NCI-H446 treated with DMSO at 0.1 percent for 48 hours (cell line): ENCODE measurements around the gene SLC9A2.

Experiments used
- DNase-seq: peaks from one replicate; lab custom pipeline; 2025; lab: John Stamatoyannopoulos, UW

Gene SLC9A2, protein sequence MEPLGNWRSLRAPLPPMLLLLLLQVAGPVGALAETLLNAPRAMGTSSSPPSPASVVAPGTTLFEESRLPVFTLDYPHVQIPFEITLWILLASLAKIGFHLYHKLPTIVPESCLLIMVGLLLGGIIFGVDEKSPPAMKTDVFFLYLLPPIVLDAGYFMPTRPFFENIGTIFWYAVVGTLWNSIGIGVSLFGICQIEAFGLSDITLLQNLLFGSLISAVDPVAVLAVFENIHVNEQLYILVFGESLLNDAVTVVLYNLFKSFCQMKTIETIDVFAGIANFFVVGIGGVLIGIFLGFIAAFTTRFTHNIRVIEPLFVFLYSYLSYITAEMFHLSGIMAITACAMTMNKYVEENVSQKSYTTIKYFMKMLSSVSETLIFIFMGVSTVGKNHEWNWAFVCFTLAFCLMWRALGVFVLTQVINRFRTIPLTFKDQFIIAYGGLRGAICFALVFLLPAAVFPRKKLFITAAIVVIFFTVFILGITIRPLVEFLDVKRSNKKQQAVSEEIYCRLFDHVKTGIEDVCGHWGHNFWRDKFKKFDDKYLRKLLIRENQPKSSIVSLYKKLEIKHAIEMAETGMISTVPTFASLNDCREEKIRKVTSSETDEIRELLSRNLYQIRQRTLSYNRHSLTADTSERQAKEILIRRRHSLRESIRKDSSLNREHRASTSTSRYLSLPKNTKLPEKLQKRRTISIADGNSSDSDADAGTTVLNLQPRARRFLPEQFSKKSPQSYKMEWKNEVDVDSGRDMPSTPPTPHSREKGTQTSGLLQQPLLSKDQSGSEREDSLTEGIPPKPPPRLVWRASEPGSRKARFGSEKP

DNA sequence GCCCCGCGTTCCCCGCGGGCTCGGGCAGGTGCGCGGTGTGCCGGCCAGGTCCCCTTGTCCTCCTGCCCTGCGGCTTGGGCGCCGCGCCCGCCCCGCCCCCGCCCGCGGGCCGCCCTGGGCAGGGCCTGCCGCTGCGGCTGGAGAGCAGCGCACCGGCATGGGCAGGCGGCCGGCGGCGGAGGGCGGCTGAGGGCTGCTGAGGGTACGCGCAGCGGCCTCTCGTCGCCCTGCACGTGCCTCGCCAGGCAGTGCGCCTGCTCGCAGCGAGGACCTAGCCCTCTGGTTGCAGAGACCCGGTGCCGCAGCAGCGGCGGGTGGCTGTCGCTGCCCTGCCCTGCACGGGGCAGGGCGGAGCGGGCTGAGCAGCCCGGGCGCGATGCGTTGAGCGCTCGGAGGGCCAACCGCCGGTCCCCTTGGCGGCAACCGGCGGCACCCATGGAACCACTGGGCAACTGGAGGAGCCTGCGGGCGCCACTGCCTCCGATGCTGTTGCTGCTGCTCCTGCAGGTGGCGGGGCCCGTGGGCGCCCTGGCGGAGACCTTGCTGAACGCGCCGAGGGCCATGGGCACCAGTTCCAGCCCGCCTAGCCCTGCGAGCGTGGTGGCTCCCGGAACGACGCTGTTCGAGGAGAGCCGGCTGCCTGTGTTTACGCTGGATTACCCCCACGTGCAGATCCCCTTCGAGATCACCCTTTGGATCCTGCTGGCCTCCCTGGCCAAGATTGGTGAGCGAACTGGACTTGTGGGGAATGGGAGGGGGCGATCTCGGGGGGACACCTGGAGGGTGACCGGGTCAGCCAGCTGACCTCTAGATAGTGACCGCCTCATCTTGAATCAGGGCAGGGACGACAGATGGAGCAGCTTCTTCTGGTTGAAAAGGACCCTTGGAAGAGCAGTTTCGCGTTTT, at the start of gene SLC9A2:
Gene SLC9A2 (plus strand): TSS at position 140 of the 906 bp plus-strand sequence. CDS start 296 bp downstream, at position 436.
- no peak for DNase-seq

DNA sequence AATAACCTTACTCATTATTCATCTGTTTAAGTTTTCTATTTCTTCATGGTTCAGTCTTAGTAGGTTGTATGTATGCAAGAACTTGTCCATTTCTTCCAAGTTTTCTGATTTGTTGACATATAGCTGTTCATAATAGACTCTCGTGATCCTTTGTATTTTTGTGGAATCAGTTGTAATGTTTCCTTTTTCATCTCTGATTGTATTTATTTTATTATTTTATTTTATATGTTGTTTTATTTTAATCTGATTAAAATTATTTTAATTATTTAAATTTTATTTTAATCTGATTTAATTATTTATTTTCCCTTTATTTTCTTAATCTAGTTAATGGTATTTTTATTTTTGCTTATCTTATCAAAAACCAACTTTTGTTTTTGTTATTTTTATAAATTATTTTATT, 43.5 kb upstream of the SLC9A2 start:
- no peak for DNase-seq

DNA sequence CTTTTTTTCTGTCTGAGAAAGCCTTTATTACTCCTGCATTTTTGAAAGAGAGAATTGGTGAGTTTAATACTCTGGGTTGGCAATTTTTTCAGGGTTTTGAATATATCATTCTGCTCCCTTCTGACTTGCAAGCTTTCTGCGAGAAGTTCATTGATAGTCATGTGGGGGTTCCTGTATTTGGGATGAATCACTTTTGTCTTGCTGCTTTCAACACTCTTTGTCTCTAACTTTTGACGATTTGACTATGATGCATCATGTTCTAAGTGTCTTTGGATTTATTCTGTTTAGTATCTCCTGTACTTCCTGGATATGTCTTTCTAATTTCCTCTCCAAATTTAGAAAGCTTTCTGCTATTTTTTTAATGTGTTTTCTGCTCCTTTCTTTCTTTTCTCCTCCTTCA, 41.0 kb upstream of the SLC9A2 start:
- DNase-seq: no peak

DNA sequence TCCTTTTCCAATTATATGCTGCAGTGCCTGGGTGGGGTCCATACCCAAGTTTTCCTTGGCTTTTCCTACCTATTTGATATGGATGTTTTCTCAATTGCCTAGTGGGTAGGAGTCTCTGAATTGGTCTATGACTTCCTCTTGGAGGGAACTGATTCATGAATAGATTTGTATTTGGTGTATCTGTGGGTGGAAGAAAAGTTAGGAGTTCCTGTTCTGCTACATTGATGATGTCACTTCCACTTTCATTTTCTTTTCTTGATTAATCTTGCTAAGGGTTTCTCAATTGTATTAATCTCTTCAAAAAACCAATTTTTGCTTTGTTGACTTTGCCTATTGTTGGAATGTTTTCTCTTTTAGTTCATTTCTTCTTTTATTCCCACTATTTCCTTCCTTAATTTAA, 37.4 kb upstream of the SLC9A2 start:
- DNase-seq: no peak

DNA sequence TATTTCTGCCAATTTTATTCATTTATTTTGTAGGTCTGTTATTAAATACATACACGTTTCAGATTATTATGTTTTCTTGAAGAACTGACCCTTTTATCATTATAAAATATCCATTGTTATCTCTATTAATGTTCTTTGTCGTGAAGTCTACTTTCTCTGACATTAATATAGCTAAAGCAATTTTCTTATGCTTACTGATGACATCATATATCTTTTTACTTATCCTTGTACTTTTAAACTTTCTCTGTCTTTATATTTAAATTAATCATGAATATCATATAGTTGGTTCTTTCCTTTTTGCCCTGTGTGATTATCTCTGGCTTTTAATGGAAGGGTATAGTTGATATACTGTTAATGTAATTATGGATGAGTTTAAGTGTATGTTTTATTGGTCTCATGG, 36.5 kb upstream of the SLC9A2 start:
- no peak for DNase-seq

DNA sequence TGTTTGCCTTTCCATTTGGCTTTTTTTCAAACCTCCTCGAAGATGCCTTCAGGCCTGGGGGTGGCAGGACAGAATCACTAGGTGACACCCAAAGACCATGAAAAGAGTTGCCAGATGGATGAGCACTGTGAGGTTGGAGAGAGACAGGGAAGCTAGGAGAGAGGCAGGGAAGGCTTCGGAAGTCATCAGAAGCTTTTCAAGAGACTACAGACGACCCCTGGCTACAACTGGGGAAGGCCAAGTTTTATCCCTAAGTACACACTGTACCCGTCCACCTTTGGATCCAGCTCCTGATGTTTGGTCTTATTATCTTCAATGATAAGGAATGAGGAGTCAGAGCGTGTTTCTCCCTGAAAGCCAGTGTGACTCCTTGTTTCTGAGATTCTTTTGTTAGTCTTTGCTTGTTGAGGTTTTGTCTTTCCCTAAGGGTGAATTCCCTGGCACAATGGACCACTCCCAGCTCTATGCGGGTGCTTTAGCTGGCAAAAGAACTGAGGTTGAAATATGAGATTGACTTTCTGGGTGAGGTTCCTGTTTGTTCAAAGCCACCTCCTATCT, 33.4 kb upstream of the SLC9A2 start:
- DNase-seq: no peak

DNA sequence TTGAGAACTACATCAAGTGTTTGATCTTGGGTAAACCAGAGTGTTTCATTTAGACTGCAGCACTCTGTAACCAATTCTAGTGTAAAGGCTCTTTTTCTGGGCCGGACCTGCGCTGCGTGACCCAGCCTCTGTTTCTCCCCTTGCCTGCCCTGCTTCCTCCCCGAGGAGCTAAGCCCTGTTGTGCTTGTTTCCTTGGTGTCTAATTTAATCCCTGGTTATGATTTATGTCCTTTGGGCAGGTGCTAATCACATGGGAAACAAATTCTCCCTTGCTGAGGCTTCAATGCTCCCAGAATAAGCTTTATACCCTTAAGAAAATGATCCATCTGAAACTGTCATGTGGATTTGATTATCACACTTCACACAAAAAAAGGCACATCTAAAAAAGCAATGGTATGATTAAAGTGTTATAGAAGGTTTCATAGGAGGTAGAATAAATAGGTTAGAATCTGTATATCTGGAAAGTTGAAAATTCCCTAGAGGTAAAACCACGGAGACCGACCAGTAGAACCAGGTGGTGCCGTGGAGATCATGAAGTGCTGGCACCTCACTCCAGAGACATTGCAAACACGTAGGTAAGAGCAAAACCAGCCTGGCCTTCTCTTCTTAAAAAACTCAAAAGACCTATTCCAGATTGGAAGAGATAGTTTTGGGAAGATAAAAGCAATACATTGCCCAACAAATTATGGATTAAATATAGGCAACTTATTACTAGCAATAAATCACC, 31.0 kb upstream of the SLC9A2 start:
- DNase-seq: no peak

DNA sequence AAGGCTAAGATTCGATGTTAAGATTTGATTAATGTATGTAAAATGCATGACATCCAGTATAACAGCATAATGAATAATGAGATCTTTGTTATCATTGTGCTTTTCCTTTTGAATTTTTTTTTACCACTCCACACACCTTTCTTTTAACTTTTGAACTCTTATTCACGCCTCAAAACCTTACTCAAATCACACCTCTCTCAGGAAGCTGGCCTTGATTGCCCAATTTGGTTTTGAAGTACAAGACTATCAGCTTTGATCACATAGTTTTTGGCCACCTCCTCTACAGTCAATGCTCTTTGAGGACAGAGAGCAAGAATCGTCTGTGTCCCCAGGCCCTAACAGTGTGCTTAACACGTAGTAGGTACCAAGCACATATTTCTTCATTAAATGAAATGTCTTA, 29.9 kb upstream of the SLC9A2 start:
- DNase-seq: no peak

DNA sequence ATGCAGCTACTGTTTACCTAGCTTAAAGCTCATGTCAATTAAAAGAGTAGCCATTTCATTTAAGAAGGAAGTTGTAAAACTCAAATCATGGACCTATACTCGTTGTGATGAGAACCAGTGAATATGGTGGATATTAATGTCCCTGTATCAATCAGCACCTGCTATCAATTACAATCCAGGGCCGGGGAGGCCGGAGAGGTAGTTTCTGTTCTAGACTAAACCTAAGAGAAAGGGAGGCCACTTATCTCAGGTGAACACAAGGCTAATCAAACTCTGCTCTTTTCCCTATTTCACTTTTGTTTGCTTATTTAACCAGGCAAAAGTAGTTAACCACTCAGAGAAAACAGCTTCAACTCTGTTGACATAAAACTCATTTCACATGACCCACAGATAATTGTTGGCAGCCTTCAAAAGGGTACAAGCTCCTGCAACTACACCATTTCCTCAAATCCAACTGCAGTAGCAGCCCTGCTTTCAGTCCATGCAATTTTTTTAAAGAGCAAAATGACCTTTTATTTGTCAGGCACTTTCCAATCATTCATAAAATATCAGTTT, 27.8 kb upstream of the SLC9A2 start:
- DNase-seq: no peak

DNA sequence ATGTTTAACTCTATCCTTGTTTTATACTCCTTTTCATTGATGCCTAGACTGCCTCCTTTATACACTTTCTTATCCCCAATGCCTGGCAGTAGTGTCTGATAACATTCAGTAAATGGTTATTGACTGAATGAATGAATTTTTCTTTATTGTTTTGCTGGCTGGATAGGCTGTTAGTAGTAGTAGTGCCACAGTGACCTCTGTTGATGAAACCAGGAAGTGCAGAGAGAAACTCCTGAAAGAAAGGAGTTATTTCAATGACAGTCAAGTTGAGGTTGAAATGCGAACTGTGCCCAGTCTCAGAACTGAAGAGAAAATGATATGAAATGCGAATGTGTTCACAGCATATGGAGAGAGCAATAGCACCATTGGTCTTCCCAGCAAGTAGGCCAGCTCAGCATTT, 26.8 kb upstream of the SLC9A2 start:
- DNase-seq: no peak

DNA sequence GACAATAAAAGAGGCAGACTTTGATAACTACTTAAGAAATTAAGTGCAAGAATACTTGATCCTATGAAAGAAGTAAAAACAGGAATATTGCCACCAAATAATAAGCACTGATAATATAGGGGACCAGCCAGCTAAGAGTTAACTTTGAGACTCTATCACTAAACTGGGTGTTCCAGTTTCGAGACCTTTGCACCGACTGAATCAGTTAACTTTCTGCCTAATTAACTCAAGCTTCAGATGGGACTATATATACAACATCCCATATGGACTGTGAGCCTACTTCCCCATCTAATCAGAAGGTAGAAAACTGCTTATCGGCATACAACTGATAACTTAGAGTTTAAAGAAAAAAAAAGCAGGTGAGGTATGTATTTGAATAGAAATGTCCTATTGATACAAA, 25.8 kb upstream of the SLC9A2 start:
- DNase-seq: no peak

DNA sequence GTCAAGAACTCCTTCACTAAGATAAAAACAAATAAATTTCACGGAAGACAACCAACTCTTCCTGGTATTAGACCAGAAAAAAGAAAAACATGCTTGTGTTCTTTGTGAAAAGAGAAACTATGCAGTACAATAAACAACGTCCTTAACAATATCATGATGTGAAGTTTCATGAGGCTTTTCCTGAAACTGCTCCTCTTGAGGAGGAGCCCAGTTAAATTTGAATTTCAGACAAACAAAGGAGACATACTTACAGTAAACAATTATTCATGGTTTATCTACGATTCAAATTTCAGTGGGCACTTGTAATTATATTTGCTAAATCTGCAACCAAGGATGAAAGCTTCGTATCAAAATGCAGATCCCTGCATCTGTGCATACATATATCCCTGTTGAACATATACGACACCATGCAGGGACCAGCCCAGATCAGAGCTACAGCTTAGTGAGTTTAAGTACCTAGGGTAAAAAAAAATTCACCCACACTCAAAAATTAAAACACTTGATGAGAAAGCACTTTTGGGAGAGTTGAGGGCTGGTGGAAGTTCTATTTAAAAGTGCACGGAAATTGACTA, 24.8 kb upstream of the SLC9A2 start:
- no peak for DNase-seq

DNA sequence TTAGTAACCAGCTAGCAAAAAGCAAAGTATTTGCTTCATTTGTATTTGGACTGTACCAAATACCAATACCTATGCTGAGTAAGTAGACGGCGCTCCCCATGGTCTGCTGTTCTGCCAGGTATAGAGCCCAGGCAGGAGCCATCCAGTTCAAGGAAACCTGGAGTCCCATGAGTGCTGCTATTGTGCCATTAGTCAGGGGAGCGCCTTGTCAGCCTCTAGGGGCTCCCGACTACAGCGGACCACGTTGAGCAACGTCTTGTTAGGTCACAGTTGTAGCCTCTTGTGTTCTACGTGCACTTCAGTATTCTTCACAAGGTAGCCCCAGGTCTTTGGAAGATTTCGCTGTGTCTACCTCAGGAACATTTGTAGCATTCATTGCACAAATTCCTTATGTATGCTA, 21.6 kb upstream of the SLC9A2 start:
- DNase-seq: no peak

DNA sequence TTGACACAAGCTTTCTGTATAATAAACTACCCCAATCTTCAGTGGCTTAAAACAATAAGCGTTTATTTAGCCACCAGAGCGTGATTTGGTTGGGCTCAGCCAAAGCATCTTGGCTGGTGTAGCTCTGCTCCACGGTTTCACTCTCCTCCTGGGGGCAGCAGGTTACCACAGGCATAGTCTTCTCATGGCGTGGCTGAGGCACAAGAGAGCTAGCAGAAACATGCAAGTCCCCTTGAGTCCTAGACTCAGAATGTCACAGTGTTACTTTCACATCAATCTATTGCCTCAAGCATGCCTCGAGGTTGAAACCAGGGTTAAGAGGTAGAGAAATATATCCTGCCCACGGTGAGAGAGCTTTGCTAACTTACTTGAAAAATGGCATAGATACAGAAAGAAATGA, 19.9 kb upstream of the SLC9A2 start:
- DNase-seq: no peak

DNA sequence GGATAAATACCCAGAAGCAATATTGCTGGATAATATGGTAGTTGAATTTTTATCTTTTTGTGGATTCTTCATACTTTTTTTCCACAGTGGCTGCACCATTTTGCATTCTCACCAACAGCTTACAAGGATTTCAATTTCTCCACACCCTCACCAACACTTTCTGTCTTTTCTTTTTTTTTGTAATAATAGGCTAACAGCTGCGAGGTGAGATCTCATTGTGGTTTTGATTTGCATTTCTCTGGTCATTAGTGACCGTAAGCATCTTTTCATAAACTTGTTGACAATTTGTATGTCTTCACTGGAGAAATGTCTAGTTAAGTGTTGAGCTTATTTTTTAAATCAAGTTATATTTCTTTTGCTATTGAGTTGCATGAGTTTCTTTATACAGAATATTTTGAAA, 17.6 kb upstream of the SLC9A2 start:
- DNase-seq: no peak

DNA sequence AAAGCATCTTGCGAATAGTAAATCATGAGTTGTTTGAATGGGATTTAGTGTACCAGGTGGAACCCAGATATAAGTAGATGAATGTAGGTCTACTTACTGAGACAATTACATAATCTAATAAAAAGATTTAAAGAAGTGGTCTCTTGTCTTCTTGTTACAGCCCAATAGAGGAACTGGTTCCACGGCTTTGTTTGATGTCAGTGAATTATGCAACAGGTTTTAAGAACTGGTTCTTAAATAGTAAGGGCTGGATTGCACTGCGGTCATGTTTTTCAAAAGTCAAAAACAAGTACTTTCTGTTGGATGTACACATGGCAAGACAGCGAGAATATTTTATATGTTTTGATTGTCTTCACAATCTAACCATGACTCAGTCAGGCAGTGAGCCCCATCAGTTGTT, 15.4 kb upstream of the SLC9A2 start:
- no peak for DNase-seq

DNA sequence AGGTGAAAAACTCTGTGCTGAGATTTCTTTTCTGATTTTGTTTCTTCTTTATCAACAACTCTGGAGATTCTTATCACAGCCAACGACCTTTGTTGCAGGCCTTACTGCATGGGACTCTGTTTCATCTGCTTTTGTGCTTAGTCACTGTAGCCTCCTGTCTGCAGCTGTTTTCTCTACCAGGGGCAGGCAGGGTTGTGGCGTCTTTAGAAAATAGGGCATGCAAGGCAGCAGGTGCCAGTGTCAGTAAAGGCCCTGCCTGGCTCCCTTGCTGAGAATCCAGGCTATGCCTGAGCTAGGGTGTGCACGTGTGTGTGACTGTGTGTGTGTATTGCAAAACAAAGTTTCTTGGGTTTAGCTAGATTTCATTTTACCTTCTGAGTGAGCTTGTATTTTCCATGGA, 14.6 kb upstream of the SLC9A2 start:
- no peak for DNase-seq

DNA sequence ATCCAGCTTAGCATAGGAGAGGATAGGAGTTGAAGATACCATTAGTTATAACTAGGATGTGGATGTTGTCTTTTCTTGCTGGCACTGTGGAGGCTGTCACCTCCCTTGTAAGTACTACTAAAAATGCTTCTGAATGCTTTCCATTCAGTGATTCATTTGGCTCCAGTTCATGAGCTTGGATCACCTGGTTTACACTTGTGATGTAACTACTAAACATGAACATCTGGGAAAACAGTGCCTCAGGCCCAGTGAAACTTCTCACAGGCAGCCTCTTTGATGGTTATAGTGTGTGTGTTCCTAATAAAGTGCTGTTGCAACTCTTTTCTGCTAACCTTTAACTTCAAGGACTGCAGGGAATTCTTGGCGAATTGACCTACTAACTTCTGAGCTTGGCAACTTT, 13.0 kb upstream of the SLC9A2 start:
- DNase-seq: no peak

DNA sequence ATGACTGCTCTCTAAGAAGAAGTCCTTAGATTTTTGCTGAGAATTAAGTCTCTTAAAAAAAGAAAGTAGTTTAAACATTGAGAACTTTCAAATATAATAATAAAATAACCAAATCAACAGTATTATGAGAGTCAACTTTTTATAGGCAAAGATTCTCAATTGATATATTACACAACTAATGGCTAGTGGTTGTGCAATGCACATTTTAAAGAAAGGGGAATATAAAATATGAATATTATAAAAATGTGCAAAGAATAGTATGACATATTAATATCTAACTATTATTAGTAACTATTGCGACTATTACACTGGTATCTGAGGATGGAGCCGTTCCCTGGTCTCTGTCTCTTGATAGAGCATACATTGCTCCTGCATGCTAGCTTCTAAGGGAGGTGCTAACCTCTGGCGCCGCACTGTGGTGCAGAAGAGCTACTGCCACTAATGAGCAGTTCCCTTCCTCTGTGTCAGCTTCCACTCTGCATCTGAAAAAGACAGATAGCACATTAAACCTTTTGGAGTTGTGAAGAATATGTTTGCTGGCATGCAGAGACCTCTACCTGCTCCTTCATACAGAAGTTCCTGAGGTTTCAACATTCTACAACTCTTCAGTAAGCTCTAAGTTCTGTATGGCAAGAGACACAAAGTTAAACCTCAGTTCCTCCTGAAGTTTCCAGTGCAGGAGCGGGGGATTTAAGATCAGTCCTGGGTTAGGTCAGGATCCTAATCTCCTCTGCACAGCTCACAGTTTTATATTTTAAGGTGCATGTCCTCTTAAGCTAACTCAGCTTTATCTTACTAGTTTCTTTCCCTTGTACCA, 3.5 kb upstream of the SLC9A2 start:
- peak; percentile 2 for DNase-seq
